Stimulated activated CD8-positive, alpha-beta memory T cell treated with anti-CD3 and anti-CD28 coated beads, Interleukin-15, amount 100 ng/mL, for 24 hours (primary cell): ENCODE results near the gene FOXC2.

Source experiments
- DNase-seq: peaks from one replicate; pipeline ENCODE4 v3.0.0-alpha.2; 2020; ENCODE audit warnings: low read depth

The FOXC2 gene

GRCh38 chr16:86616906-86617305, 50.3 kb downstream of the FOXC2 start:
- DNase-seq = no peak

GRCh38 chr16:86618431-86619238, 52.0 kb downstream of the FOXC2 start:
- DNase-seq = no peak
